IPS-15b (cell line): ENCODE data around the gene SLC29A3.

Experiments
- H3K27me3 ChIP-seq: one replicate; pipeline ENCODE4 v1.6.1; 2013; ENCODE audit warnings: low read length; ENCODE audit not compliant: control insufficient read depth, insufficient read depth
- H3K36me3 ChIP-seq: one replicate; pipeline ENCODE4 v1.6.1; 2013; ENCODE audit warnings: low read length; ENCODE audit not compliant: control insufficient read depth, insufficient read depth
- H3K4me1 ChIP-seq: one replicate; pipeline ENCODE4 v1.6.1; 2013; ENCODE audit warnings: mild to moderate bottlenecking, low read length; ENCODE audit not compliant: control insufficient read depth, insufficient read depth
- H3K4me3 ChIP-seq: one replicate; pipeline ENCODE4 v1.5.1; 2013; ENCODE audit warnings: low read depth, low read length
- H3K9ac ChIP-seq: one replicate; pipeline ENCODE4 v1.6.1; 2013; ENCODE audit warnings: low read depth, mild to moderate bottlenecking, low read length
- H3K9me3 ChIP-seq: one replicate; pipeline ENCODE4 v1.6.1; 2013; ENCODE audit warnings: mild to moderate bottlenecking, low read length; ENCODE audit not compliant: control insufficient read depth, insufficient read depth

The SLC29A3 gene

GRCh38 chr10:71393841-71394475 lies 74.9 kb downstream of the SLC29A3 start:
- no peaks in the 10 kb centered on the region for H3K36me3 ChIP-seq
- no peaks in the 10 kb centered on the region for H3K9me3 ChIP-seq
- no peak overlapping the region for H3K9ac ChIP-seq
- peaks cover 3% of the 10 kb centered on the region for H3K4me1 ChIP-seq
- H3K4me3 ChIP-seq, result no peak overlapping the region
- peaks cover 44% of the 10 kb centered on the region for H3K27me3 ChIP-seq

- peaks cover 5% of the 10 kb centered on the region for H3K4me1 ChIP-seq
- no peak overlapping the region for H3K9ac ChIP-seq
- no peaks in the 10 kb centered on the region for H3K36me3 ChIP-seq
- H3K27me3 ChIP-seq, result peaks cover 55% of the 10 kb centered on the region
- no peak overlapping the region for H3K4me3 ChIP-seq
- no peaks in the 10 kb centered on the region for H3K9me3 ChIP-seq
Measured at GRCh38 chr10:71394926-71395562, 76.0 kb downstream of the SLC29A3 start.

GRCh38 chr10:71395621-71396020 lies 76.6 kb downstream of the SLC29A3 start:
- Histone ChIP-seq H3K36me3 (no peaks in the 10 kb centered on the region), H3K4me1 (peaks cover 5% of the 10 kb centered on the region), H3K9ac (no peak overlapping the region), H3K4me3 (peak overlapping the region; percentile 45), H3K9me3 (no peaks in the 10 kb centered on the region), H3K27me3 (peaks cover 59% of the 10 kb centered on the region)

- Histone ChIP-seq H3K36me3 (no peaks in the 10 kb centered on the region), H3K4me1 (peaks cover 5% of the 10 kb centered on the region), H3K9me3 (no peaks in the 10 kb centered on the region), H3K4me3 (peak overlapping the region; percentile 45), H3K9ac (peak overlapping the region; percentile 54), H3K27me3 (peaks cover 57% of the 10 kb centered on the region)
Measured at GRCh38 chr10:71396084-71396710, 77.1 kb downstream of the SLC29A3 start.

GRCh38 chr10:71396711-71397295 lies 77.7 kb downstream of the SLC29A3 start, which contains the start of gene CDH23:
CDH23 (plus strand) TSS chr10:71396920; CDS start chr10:71439832, 42,912 bp downstream.
- peak within 1 kb of the TSS; percentile 71 for H3K4me3 ChIP-seq

GRCh38 chr10:71397296-71398212 lies 78.5 kb downstream of the SLC29A3 start:
- H3K4me3 ChIP-seq, result peak overlapping the region; percentile 71
- peaks cover 57% of the 10 kb centered on the region for H3K27me3 ChIP-seq
- H3K4me1 ChIP-seq, result peaks cover 5% of the 10 kb centered on the region
- no peaks in the 10 kb centered on the region for H3K9me3 ChIP-seq
- no peaks in the 10 kb centered on the region for H3K36me3 ChIP-seq
- H3K9ac ChIP-seq, result no peak overlapping the region

More at GRCh38 chr10:71396711-71397295, 77.7 kb downstream of the SLC29A3 start, which contains the start of gene CDH23:
- no peaks in the 10 kb centered on the region for H3K9me3 ChIP-seq
- H3K9ac ChIP-seq, result peak within 1 kb of the TSS; percentile 54
- peaks cover 5% of the 10 kb centered on the region for H3K4me1 ChIP-seq
- H3K27me3 ChIP-seq, result peaks cover 57% of the 10 kb centered on the region
- no peaks in the 10 kb centered on the region for H3K36me3 ChIP-seq

GRCh38 chr10:71398976-71399375 lies 79.9 kb downstream of the SLC29A3 start:
- H3K4me3 ChIP-seq, result no peak overlapping the region
- no peaks in the 10 kb centered on the region for H3K9me3 ChIP-seq
- no peaks in the 10 kb centered on the region for H3K36me3 ChIP-seq
- peaks cover 44% of the 10 kb centered on the region for H3K27me3 ChIP-seq
- H3K9ac ChIP-seq, result no peak overlapping the region
- peaks cover 5% of the 10 kb centered on the region for H3K4me1 ChIP-seq

- H3K4me3 ChIP-seq, result no peak overlapping the region
- H3K9me3 ChIP-seq, result no peaks in the 10 kb centered on the region
- H3K36me3 ChIP-seq, result no peaks in the 10 kb centered on the region
- H3K4me1 ChIP-seq, result peaks cover 5% of the 10 kb centered on the region
- no peak overlapping the region for H3K9ac ChIP-seq
- H3K27me3 ChIP-seq, result peaks cover 42% of the 10 kb centered on the region
Measured at GRCh38 chr10:71399946-71400345, 80.9 kb downstream of the SLC29A3 start.

GRCh38 chr10:71401056-71401455 lies 82.0 kb downstream of the SLC29A3 start:
- H3K4me1 ChIP-seq, result peaks cover 5% of the 10 kb centered on the region
- no peaks in the 10 kb centered on the region for H3K36me3 ChIP-seq
- H3K4me3 ChIP-seq, result no peak overlapping the region
- peaks cover 33% of the 10 kb centered on the region for H3K27me3 ChIP-seq
- H3K9me3 ChIP-seq, result no peaks in the 10 kb centered on the region
- H3K9ac ChIP-seq, result no peak overlapping the region

GRCh38 chr10:71402005-71402404 lies 82.9 kb downstream of the SLC29A3 start:
- H3K9me3 ChIP-seq, result no peaks in the 10 kb centered on the region
- H3K4me3 ChIP-seq, result no peak overlapping the region
- H3K36me3 ChIP-seq, result no peaks in the 10 kb centered on the region
- peaks cover 33% of the 10 kb centered on the region for H3K27me3 ChIP-seq
- H3K4me1 ChIP-seq, result peaks cover 5% of the 10 kb centered on the region
- H3K9ac ChIP-seq, result no peak overlapping the region
